Measurements from ENCODE around the gene OR5AC2.

DNA sequence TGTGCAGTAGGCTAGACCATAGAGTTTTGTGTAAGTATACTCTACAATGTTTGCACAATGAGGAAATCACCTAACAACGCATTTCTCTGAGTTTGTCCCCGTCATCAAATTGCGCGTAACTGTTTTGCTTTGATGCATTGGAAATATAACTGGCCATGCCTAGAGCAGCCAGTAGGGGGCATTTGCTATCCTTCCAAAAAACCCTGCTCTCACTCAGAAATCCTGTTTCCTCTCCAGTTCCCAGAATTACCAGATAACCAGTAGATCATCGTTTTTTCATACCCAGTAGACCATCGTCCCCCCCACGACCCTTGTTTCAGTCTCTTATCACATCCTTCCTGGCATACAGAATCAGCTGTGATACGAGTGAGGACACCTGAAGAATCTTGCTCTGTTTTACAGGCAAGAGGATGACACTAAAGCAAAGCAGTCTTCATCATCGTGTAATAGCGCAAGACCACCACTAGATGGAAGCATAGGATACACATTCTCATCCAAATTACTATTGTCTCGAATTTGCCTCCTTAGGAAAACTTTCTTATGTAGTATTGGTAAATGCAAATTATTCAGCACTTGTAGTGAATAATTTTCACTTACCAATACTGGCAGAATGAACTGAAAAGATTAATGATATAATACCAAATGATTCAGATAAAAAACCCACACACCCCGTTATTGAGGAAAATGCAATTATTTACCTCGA lies 47.5 kb upstream of the OR5AC2 start:
- TF ChIP-seq POLR2A (IDR thresholded peaks at IDR 0.05), result no peak
- TF ChIP-seq CTCF (IDR thresholded peaks at IDR 0.05), result peak; percentile 75 to 97 (median 84)

Data from adrenal gland (tissue), 5 donors.